Hepatic stellate cell (primary cell): Measurements from ENCODE around the gene ACTL8.
"Not testable (repeated sequence)": the region's sequence is repeated elsewhere in the genome, so short reads cannot be mapped to it uniquely, and the experiment has no call there.

ENCODE experiments used
- DNase-seq: peaks from one replicate; pipeline ENCODE4 v3.0.0; 2011; ENCODE audit warnings: low spot score

ACTL8 gene

GRCh38 chr1:17735348-17735747 is 19.8 kb upstream of the ACTL8 start:
- no peak for DNase-seq

- no peak for DNase-seq
These were observed 19.3 kb upstream of the ACTL8 start for GRCh38 chr1:17735793-17736192.

GRCh38 chr1:17736625-17737024 is 18.5 kb upstream of the ACTL8 start:
- DNase-seq: no peak

GRCh38 chr1:17739050-17739449 is 16.1 kb upstream of the ACTL8 start:
- DNase-seq: no peak

- DNase-seq: no peak
These were observed 14.1 kb upstream of the ACTL8 start for GRCh38 chr1:17741052-17741451.

GRCh38 chr1:17742583-17742982 is 12.6 kb upstream of the ACTL8 start:
- no peak for DNase-seq

GRCh38 chr1:17743008-17743647 is 12.0 kb upstream of the ACTL8 start:
- DNase-seq: no peak

GRCh38 chr1:17743925-17744324 is 11.2 kb upstream of the ACTL8 start:
- no peak for DNase-seq

- DNase-seq: no peak
These were observed 10.3 kb upstream of the ACTL8 start for GRCh38 chr1:17744666-17745478.

GRCh38 chr1:17745479-17745955 is 9.6 kb upstream of the ACTL8 start:
- no peak for DNase-seq

- not testable (repeated sequence) for DNase-seq
These were observed 8.9 kb upstream of the ACTL8 start for GRCh38 chr1:17746281-17746680.

GRCh38 chr1:17746920-17747319 is 8.2 kb upstream of the ACTL8 start:
- no peak for DNase-seq

GRCh38 chr1:17750333-17750732 is 4.8 kb upstream of the ACTL8 start:
- no peak for DNase-seq

- no peak for DNase-seq
These were observed 2.8 kb upstream of the ACTL8 start for GRCh38 chr1:17752356-17752755.

- DNase-seq: no peak
These were observed 2.3 kb downstream of the ACTL8 start for GRCh38 chr1:17757426-17757825.

- no peak for DNase-seq
These were observed 4.0 kb downstream of the ACTL8 start for GRCh38 chr1:17759114-17759513.

- DNase-seq: no peak
These were observed 7.2 kb downstream of the ACTL8 start for GRCh38 chr1:17762313-17762712.

GRCh38 chr1:17763417-17763816 is 8.3 kb downstream of the ACTL8 start:
- DNase-seq: no peak

GRCh38 chr1:17763995-17764394 is 8.9 kb downstream of the ACTL8 start:
- no peak for DNase-seq

- DNase-seq: no peak
These were observed 9.5 kb downstream of the ACTL8 start for GRCh38 chr1:17764591-17764990.

GRCh38 chr1:17765444-17766411 is 10.6 kb downstream of the ACTL8 start:
- DNase-seq: peak; percentile 94

- peak; percentile 82 for DNase-seq
These were observed 13.6 kb downstream of the ACTL8 start for GRCh38 chr1:17768651-17769241.
